Smooth muscle cell of the coronary artery (primary cell): ENCODE measurements around the gene UCP3. TPM values are rescaled to one million over a fixed set of nuclear protein-coding genes. Genes with fewer than 3 reads are reported as not detected.

Experiments used
- total RNA-seq: library from RNA; depleted of rRNA; stranded (reverse); fragments of >200 nt; gene quantifications from 2 replicates; pipeline ENCODE4 v1.2.3, GENCODE V29; 2014; ENCODE audit warnings: low replicate concordance

Gene UCP3, protein sequence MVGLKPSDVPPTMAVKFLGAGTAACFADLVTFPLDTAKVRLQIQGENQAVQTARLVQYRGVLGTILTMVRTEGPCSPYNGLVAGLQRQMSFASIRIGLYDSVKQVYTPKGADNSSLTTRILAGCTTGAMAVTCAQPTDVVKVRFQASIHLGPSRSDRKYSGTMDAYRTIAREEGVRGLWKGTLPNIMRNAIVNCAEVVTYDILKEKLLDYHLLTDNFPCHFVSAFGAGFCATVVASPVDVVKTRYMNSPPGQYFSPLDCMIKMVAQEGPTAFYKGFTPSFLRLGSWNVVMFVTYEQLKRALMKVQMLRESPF
- 0.08 and 0.12 TPM in 2 replicates for total RNA-seq

DNA sequence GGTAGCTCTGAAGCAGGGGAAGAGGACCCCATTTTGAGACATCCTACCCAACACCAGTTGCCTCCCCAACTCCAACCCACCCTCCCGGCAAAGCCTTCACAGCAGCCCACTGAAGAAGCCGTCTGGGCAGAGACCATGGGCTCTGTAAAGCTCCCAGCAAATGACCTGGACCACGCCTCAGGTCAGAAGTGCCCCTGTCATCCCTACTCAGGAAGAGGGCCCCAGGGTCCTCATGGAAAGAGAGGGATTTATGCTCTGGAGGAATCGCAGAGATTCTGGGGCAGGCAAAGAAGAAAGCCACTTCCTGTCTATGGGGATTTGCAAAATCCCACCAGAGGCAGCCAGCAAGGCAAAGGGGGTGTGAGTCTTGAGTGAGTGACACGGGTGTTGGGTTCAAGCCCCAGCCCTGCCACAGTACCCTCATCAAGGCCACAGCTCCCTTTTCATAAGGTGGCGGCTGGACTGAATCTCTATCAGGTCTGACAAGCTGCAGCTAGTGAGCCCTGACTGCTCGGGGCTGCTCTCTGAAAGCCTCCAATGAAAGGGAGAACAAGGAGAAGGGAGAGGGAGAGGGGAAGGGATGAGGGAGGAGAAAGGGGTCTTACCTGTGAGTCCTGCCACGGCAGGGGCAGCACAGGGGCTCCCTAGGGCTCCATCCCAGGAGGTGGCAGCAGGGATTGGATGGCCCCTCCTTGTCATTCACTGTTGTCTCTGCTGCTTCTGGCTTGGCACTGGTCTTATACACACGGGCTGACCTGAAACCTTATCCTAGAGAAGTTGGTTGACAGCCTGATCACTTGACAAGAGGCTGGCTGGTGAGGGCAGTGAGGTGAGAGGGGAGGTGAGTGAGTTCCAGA is at the start of gene UCP3:
TSS of gene UCP3 (minus strand) at position 713 of the 857 bp plus-strand sequence. CDS start 2,043 bp downstream, outside the sequence.

DNA sequence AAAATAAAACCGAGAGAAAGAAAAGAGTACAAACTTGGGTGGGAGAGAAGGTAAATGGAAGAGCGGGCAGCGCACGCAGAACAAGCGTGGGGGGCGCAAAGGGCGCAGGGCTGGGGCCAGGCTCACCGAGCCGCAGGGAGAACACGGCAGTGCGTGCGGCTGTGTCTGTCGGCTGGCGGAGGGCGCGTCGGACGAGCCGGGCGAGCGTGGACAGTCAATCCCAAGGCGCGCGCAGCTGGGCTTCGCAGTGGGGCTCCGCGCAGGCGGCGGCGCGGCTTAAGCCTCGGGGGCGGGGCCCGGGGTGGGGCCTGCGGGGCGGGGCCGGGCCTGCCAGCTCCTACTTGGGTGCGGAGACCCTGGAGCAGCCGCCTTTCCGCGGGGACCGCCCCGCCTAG is 26.3 kb downstream of the UCP3 start, which contains the start of gene UCP2:
TSS of gene UCP2 (minus strand) at position 249 of the 395 bp plus-strand sequence. CDS start 4,465 bp downstream, outside the sequence.

DNA sequence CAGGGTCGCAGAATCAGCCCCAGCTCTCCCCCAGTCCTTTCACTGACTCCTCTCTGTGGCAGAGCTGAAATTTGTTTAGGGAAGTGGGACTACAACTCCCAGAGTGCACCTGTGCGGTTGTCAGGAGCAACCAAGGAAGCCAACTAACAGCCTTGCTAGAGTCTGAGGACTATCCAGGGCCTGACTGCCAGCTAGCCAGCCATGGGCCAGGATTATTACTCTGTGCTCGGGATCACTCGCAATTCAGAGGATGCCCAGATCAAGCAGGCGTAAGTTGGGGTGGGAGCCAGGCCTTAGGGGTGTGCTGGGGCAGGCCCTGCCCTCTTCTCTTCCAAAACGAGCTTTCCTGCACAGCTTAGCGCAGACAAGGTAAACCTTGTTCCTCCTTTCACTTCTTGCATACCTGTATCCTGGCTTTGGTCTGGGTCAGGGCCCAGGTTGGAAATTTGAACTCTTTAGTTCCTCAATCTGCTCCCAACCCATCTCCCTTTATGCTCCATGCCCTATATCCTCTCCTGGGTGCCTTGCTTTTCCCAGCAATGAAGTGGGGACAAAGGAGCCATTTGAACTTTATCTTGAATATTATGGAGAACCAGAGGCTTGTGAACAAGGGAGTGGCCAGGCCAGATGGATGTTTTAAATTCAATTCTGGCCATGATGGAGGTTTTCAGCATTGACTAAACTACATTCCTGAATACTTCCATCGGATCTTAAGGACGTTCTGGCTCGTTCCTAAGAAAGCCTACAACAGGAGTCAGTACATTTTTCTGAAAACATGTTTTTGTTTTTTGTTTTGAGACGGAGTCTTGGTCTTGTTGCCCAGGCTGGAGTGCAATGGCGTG is 57.8 kb downstream of the UCP3 start, which contains the start of gene DNAJB13:
TSS of gene DNAJB13 (plus strand) at position 158 of the 842 bp plus-strand sequence. CDS start at position 202, 44 bp downstream.

Other genes starting within 250 kb of the UCP3 start
- 91.0 and 150 TPM in 2 replicates for gene RAB6A, start 248.0 kb downstream of the UCP3 start, total RNA-seq
- gene MRPL48, start 221.2 kb downstream of the UCP3 start, total RNA-seq = 5.4 and 30.3 TPM in 2 replicates
- gene COA4, start 132.2 kb downstream of the UCP3 start, total RNA-seq = 81.8 and 91.6 TPM in 2 replicates
- gene PAAF1, start 132.1 kb downstream of the UCP3 start, total RNA-seq = 6.7 and 10.1 TPM in 2 replicates
- gene DNAJB13, start 58.1 kb downstream of the UCP3 start, total RNA-seq = 0.15 TPM in 1 of 2 replicates, not detected in the other
- 0.60 TPM in 1 of 2 replicates, not detected in the other for gene UCP2, start 26.2 kb downstream of the UCP3 start, total RNA-seq
- 5.3 and 8.0 TPM in 2 replicates for gene C2CD3, start 161.9 kb upstream of the UCP3 start, total RNA-seq
- 35.9 and 58.6 TPM in 2 replicates for gene PPME1, start 162.2 kb upstream of the UCP3 start, total RNA-seq